Activated CD8-positive, alpha-beta memory T cell treated with anti-CD3 and anti-CD28 coated beads, Interleukin-2, amount 50 U/mL, for 24 hours (primary cell): ENCODE data around the gene FAM174C.

Experiments used
- DNase-seq: peaks from one replicate; pipeline ENCODE4 v3.0.0-alpha.2; 2020; ENCODE audit errors: extremely low read depth

Gene FAM174C

DNA sequence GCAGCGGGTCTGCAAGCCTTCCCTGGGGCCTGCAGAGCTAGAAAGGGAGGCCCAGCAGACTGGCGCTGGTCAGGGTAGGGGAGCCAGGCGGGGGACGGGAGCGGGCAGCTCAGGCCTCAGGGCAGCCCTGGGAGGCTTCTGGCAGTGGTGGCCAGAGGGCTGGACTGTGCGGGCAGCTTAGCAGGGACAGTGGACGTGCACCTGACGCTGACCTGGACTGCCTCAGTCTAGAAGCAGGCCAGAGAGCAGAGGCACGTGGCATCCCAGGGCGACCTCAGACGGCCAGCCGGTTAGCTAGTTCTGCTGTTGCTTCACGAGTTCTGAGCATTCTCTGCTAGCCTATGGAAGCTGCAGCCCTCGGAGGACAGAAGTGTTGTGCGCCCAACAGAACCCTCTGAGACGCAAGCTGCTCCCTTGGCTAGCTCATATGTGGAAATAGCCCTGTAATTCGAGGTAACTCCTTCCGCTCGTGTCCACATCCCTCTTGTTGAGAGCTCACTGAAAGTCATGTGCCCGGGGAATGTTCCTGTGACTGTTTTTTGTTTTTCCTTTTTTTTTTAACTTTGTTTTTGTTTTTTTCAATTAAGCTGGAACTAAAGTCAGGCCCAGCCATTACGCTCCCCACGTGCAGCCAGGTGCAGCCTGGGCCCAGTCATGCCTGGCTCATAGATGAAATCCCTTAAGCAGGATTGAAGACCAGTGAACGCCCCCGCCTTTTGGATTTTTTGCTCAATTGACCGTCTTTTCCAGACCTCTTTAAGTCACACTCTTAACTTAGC, 1.9 kb upstream of the FAM174C start:
- DNase-seq: no peak

DNA sequence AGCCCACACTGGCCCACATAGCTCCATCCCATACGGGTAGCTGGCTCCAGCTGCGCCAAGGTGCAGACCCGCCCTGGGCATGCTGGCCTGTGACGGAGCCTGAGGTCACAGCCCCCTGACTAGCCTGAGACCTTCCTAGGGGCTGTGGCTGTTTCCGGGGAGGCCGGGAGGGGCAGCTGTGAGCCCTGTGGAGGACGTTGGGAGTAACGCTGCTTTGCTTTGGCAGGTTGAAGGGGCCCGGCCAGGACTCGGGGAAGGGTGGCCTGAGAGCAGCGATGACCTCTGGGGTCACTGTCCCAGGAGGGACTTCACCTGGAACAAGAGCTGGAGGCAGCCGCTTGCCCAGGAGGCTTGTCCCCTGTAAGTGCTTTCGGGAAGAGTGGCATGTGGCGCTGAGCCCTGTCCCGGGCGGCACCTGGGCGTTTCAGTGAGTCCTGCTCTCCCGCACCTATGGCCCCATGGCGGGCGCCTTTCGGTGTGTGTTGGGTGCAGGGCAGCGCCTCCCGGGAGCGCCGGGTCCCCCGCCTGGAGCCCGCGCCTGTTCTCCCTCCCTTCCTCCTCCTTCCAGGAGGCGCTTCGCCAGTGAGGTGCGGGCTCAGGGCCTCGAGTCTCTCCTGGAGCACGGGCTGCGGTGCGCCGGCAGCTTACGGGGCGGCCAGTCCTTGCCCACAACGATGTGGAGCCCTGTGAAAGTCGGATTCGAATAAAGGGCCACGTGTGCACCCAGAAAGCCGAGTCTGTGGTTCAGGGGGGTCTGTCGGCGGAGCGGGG, 1.1 kb upstream of the FAM174C start:
- DNase-seq: no peak

DNA sequence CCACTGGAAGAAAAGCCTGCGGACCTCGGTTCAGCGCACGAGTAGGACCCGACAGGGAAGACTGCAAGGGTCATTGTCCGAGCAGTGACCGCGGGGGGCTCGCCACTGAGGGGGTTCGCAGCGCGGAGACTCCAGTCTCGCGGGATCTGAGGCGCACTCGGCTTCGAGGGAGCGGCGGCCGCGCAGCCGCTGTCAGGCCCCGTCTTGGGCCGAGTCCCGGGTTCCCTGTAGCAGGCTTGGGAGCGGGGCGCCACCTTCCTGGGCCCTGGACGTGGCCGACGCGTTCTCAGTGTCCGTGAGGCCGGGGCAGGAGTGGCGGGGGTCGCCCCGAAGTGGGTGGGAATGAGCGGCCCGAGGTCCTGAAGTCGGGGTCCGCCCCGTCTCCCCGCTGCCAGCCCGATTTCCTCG, 474 bp upstream of the FAM174C start:
- DNase-seq: no peak

DNA sequence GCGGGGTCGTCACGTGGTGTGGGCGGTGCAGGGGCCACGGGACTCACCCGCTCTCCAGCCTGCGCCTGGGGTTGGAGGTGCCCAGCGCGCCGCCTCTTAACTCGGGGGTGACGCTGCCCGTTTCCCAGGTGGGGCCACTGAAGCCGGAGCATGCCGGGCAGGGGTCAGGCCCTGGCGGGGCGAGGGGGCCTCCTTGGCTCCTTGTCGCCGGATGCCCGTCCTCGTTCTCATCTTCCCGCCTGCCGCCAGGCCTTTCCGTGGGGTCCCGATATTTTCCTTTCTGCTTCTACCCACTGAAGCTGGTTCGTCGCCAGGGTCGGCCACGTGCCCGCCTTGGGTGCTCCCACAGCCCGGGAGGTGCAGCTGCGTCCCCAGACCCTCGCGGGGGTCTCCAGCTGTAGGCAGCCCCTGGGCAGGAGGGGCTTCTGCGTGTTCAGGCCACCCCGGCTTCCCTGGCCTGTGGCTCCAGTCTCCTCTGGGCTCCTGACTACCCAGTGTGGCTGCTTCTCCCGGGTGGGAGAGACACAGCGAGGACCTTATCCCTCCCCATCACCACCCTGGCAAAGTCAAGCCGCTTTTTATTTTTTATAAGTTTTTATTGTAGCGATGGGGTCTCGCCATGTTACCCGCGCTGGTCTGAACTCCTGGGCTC, 772 bp downstream of the FAM174C start:
- DNase-seq: no peak

DNA sequence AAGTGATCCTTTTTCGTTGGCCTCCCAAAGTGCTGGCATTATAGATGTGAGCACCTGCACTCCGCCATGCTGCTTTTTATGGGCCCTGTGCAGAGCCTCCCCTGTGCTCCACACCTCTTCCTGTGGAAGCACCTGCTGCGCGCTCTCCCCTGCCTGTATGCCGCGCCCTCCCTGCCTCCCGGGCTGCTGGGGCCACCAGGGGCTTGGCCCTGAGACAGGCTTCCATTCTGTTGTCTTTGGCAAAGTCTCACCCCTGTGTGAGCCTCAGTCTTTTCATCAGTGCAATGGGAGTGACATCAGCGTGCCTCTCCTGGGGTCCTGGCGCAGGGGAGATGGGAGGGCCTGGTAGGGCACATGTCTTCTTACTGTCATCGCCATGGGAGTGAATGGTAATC, 1.3 kb downstream of the FAM174C start:
- no peak for DNase-seq

DNA sequence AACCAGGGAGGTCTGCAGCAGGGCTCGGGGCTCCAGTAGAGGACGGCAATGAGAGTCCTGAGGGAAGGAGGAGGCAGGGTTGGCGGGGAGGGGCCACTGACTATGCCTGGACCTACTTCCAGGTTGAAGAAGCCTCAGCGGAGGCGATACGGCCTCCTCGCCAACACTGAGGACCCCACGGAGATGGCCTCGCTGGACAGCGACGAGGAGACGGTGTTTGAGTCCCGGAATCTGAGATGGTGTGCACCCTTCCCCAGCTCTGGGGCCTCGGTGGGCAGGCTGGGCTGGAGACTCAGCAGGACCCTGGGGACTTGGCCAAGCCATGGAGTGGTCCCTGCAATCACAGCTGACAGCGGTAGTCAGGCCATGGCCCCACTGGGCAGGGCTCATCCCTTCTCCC, 1.7 kb downstream of the FAM174C start:
- DNase-seq: no peak

DNA sequence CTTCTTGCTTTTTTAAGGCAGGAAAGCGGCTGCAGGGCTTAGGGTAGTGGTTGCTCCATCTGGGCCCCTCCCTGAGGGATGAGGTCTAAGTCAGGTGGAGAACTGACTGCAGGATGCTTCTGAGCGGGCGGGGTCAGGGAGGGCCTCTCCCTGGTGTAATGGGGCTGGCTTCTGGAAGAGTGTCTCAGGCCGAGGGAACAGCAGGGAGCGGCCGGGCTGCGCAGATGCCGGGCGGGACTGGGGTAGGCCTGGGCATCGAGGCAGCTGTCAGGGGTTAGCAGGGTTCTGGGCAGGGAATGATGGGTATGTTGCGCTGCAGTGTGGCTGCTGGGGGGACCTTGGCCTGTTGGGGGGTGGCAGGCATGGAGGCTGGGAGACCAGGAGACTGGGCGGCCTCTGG, 2.7 kb downstream of the FAM174C start:
- DNase-seq: no peak

DNA sequence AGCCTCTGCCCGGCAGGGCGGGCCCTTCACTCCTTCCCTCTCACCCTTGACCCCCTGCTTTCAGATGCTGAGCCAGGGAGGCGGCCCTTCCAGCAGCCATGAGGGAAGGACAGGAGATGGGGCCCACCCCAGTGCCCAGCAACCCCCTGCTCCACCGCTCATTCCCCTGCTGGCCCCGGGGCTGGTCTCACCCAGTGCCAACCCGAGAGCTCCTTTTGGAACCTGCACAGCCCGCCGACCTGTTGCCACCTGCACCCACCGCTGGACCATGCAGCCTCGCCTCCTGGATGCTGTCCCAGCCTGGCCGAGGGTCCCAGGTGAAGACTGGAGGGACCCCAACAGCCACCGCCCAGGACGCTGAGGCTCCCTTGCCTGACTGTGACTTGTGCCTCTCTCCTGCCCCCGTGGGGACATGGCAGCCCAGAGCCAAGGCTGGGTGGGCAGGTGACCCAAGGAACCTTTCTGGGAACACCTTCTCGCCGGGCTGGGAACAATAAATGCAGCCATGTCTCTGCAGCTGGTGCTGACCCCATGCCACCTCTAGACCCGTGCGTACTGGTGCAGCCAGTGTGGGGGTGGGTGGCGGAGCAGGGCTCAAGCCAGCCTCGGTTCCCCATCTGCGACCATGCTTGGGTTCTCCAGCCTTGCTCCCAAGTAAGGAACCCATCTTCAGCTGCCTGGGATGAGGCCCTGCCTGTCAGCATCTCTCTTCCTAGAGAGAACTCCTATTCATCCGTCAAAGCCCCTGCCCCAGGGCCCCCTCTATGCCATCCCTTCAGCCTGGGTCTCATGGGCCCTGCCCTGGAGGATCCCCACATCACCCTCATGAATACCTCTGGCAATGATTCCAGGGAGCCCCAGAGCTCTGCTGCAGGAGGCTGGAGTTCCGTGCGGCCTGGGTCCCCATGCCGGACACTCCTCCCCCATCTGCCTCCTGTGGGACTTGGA, 3.7 kb downstream of the FAM174C start:
- no peak for DNase-seq

DNA sequence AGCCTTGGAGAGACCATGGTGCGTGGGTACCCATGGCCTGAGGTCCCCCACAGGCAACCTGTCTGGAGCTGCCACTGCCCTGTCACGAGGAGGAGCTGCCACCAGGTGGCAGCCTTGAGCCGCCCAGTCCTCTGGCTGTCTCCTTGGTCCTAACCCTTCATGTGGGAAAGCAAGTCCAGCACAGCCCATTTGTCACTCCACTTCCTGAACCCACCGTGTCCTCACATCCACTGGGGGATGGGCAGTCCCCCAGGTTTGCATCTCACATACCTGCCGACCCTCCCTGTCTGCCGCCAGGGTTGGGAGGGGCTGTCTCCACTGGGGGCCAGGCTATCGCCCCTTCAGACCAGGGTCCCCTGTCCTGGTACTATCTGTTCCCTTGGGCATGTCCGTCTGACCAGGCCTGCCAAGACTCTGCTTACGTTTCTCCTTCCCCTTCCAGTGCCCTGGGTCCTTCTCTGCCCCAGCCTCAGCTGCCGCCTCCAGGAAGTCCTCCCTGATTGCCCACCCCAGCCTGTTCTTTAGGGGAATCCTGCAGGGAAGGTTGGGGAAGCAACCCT, 4.5 kb downstream of the FAM174C start:
- DNase-seq: no peak

DNA sequence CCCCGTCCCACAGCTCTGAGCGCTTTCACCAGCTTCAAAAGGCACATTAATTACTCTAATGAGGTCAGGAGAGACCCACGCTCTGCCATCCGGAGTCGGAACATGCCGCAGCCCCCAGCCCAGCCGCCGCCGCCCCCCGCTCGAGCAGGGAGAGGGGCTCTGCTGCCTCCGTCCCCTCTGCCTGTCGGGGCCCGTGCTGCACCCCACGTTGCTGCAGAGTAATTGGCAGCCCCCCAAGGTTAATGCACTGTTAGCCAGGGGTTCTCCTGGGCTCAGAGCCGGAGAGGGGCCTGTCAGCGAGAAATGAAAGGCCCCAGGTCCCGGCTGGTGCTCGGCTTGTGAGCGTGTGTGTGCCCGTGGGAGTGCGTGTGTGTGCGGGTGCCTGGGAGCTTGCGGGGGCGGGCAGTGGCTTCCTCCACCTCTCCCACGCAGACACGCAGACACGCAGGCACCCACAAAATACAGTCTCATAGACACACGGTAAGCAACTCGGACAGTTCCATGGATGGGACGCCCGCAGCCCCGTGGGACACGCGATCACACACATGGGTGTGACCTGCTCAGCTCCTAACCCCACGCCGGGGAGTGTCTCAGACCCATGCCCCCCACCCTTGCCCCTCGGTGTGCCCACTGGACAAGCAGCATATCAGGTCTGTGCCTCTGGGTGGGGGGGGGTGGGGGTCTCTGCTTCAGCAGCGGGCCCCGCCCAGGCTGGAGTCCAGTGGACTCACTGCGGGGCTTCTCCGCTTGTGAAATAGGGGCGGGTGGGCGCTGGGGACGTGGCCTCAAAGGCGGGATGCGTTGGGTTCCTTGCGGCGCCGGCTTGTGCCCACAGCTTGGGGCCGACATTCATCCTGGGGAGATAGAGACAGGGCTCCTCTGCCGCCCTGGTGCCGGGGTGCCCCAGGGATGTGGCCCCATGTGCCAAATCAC, 5.6 kb downstream of the FAM174C start:
- DNase-seq: no peak

DNA sequence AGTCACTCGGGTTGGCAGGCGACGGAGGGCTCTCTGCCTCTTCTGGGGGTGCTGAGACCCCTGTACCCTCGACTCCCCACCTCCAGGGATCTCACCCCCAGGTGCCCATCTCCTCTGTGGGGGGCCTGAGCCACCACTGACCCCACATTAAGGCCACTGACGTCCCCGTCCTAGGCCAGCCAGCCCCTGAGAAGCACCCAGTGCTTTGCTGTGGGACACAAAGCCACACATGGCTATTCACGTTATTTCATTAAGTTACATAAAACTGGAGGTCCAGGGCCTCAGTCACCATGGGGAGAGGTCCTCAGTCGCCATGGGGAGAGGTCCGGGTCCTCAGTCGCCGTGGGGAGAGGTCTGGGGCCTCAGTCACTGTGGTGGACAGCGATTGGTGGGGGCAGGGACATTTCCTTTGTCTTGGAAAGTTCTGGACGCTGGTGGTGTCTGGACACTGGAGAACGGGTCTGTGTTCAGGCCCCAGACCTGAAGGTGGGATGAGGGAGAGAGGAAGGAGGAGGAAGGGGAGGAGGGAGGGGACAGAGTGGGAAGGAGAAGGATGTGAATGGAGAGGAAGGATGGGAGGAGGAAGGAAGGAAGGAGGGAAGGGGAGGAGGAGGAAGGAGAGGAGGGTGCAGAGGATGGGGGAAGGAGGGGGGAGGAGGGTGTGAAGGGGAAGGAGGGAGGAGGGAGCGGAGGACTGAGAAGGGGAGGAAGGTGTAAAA, 6.4 kb downstream of the FAM174C start:
- no peak for DNase-seq

DNA sequence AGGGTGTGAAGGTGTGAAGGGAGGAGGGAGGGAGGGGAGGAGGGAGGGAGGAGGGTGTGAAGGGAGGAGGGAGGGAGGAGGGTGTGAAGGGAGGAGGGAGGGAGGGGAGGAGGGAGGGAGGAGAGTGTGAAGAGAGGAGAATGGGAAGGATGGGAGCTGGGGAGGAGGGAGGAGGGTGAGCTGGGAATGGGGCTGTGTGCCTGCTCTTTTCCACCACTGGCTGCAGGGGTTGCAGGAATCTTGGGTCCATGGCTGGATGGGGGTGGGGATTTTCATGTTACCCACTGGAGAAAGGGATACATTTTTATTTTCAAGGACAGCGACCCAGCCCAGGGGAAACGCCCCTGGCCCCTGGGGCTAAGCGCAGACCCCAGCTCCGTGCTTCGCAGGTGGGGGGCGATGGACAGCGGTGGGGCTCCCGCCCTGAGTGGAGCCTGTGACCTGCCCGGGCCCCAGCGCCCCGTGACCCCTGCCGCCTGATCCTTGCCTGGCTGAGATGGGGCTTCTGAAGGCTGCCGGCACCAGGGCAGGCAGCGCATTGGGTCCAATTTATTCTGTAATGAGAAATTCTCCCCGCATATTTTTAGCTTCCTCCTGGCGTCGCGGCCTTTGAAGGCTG, 7.4 kb downstream of the FAM174C start:
- DNase-seq: no peak

DNA sequence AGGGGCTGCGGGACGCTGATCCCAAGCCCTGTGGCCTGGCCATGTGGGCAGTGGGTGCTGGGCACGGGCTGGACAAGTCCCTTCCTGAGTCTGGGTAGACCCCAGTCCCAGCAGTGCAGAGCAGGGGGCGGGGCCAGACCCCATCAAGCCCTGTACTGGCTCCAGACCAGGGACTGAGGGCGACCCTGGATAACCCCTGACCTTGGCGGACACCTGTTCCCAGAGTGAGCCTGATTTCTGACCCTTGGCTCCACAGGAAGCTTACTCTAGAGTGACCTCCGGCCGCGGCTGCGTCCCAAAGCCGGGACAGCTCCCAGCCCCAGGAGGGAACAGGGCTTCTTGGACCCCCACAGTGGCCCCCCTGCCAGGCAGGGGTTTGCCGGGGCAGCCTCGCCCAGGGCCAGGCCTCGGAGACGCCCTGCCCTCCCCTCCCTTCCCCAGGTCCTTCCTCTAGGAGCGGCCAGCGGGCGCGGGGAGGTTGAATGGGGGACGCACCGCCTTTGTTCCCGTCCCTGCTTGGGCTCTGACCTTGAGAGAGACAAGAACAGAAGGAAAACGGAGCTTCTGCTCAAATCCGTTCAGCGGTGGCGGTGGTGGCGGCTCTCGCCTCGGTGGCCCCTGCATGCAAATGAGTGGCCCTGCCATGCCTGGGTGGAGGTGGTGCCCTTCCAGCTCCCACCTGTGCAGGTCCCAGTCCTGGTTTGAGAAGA, 8.0 kb downstream of the FAM174C start:
- no peak for DNase-seq

DNA sequence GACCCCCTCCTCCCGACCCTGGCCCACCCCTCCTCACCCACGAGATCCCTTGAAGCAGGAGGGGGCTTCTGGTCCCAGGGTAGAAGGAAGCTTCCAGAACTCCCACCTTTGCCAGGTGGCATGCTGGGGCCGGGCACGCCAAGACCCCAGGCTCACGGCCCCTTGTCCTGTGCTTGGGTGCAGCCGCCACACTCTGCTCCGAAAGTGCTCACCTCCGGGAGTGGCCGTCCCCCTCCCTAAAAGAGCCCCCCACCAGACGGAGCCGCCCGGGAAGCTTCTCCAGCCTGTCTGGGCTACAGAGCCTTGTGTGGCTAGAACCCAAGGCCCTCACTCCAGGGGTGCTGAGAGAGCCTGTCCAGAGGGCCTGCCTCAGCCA, 8.6 kb downstream of the FAM174C start:
- no peak for DNase-seq

DNA sequence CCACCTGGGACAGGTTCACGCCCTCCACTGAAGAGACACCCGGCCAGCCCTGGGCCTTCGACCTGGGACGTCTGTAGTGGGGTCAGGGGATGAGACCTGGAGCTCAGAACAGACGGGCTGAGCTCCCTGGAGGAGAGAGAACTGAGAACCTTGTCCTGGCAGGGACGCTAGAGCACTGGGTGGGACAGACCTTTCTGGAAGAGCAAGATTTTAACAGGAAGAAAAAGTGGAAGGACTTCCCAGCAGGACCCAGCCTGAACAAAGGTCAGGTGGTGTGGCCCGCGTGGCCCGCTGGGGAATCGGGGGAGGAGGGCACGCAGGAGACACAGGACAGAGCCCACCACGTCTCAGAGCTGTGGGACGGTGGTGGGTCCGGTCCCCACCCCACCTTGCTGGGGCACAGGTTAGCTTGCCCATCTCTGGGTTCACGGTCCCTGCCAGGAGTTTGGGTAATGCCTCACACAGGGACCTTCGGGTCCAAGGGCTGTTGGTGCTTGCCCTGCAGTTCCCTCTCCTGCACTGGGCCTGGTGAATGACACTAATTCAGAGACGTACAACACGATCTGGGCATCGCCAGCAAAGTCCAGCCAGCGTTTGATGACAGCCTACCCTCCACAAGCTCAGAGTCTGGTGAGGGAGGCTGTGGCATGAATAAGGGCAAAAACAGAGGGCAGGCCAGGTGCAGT, 9.1 kb downstream of the FAM174C start:
- no peak for DNase-seq

DNA sequence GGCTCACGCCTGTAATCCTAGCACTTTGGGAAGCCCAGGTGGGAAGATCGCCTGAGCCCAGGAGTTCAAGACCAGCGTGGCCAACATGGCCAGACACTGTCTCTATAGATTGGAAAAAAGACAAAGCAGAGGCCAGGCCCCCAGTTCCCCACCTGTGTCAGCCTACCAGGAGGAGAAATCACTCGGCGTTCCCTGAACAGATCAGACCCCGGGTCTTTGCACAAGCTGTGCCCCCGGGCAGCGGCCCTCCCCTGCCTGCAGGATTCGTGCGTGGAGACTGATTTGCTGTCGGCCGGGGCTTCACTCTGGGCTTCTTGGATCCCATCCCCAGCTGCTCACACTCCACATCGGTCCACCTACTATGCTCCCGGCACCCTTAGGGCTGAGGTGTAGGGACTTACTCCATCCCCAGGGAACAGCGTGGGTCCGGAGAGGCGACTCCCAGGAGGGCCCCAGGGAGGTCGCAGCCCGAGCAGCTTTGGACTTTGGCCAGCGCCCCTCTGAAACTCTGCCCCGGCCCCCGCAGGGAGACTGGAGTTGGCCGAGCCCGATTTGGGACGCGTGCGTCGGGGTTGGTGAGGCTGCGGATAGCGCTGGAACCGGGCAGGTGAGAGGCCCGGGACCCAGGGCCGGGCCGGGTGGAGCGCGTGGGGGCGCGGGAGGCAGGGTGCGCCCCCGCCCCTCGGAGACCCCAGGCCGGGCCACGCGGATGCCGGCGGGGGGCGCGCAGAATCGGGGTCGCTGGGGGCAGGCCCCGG, 9.8 kb downstream of the FAM174C start:
- no peak for DNase-seq

DNA sequence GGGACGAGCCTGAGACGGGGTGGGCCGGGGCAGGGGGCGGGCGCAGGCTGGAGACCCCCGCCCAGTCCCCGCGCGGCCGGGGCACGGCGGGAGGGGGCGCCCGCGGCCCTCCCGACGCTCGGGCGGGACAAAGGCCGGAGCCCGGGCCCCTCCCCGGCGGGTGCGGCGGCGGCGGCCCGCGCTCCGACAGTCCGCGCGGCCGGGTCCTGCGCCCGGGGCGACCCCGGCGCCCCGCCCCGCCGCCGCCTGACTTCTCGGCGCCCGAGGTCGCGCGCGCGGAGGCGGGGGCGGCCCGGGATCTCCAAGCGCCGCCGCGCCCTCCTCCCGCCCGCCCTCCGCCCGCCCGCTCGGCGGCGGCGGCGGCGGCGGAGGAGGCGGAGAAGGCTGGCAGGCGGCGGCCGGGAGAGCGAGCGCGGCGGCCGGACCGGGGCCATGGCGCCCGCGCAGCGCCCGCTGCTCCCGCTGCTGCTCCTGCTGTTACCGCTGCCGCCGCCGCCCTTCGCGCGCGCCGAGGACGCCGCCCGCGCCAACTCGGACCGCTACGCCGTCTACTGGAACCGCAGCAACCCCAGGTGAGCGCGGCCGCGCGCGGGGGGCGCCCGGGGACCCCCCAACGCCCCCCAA, 10.5 kb downstream of the FAM174C start, which contains the start of gene EFNA2:
Gene EFNA2, plus strand, starts transcription at position 137 of the 624 bp plus-strand sequence. Its CDS starts 296 bp downstream, at position 433.
- no peak for DNase-seq
